Measurements from ENCODE around the gene PXYLP1.

- TF ChIP-seq CTCF (conservative IDR thresholded peaks at IDR 0.05; ENCODE audit: low read length) (no peak), EZH2phosphoT487 (IDR thresholded peaks at IDR 0.05; ENCODE audit: borderline replicate concordance, low read depth, low read length) (no peak)
Measured at GRCh38 chr3:141330718-141331376, 99.2 kb downstream of the PXYLP1 start.

All from OCI-LY7 (cell line).